Measurements from ENCODE around the gene CFAP52.
"Not testable (repeated sequence)": the region's sequence is repeated elsewhere in the genome, so short reads cannot be mapped to it uniquely, and the experiment has no call there.

CFAP52 gene

GRCh38 chr17:9571201-9571600 lies 5.2 kb upstream of the CFAP52 start:
- DNase-seq = no peak

GRCh38 chr17:9575381-9576101 lies 901 bp upstream of the CFAP52 start, which contains the start of gene STX8:
STX8 (minus strand) TSS chr17:9575820; CDS start chr17:9575808, 12 bp downstream.
- DNase-seq = peak; percentile 39 to 62 (median 56)

GRCh38 chr17:9577373-9577709 lies 899 bp downstream of the CFAP52 start:
- no peak for DNase-seq

GRCh38 chr17:9587969-9588656 lies 11.7 kb downstream of the CFAP52 start:
- no peak for DNase-seq

GRCh38 chr17:9594065-9594464 lies 17.6 kb downstream of the CFAP52 start:
- no peak for DNase-seq

GRCh38 chr17:9597638-9598037 lies 21.2 kb downstream of the CFAP52 start:
- not testable (repeated sequence) for DNase-seq

- no peak for DNase-seq
Observed at GRCh38 chr17:9598661-9599060, 22.2 kb downstream of the CFAP52 start.

GRCh38 chr17:9604583-9604982 lies 28.1 kb downstream of the CFAP52 start:
- not testable (repeated sequence) for DNase-seq

- no peak for DNase-seq
Observed at GRCh38 chr17:9606453-9606852, 30.0 kb downstream of the CFAP52 start.

GRCh38 chr17:9607058-9607457 lies 30.6 kb downstream of the CFAP52 start:
- DNase-seq = not testable (repeated sequence)

- no peak for DNase-seq
Observed at GRCh38 chr17:9611557-9611956, 35.1 kb downstream of the CFAP52 start.

- DNase-seq = no peak
Observed at GRCh38 chr17:9612006-9612405, 35.6 kb downstream of the CFAP52 start.

- DNase-seq = no peak
Observed at GRCh38 chr17:9615486-9615885, 39.0 kb downstream of the CFAP52 start.

- no peak for DNase-seq
Observed at GRCh38 chr17:9622961-9623360, 46.5 kb downstream of the CFAP52 start.

- no peak for DNase-seq
Observed at GRCh38 chr17:9628509-9628908, 52.1 kb downstream of the CFAP52 start.

- no peak for DNase-seq
Observed at GRCh38 chr17:9632741-9633140, 56.3 kb downstream of the CFAP52 start.

GRCh38 chr17:9635340-9635739 lies 58.9 kb downstream of the CFAP52 start:
- no peak for DNase-seq

GRCh38 chr17:9636501-9636900 lies 60.1 kb downstream of the CFAP52 start:
- no peak for DNase-seq

GRCh38 chr17:9640388-9640787 lies 63.9 kb downstream of the CFAP52 start:
- DNase-seq = not testable (repeated sequence)

- no peak for DNase-seq
Observed at GRCh38 chr17:9643611-9644010, 67.2 kb downstream of the CFAP52 start.

- no peak for DNase-seq
Observed at GRCh38 chr17:9644910-9645751, 68.7 kb downstream of the CFAP52 start, which contains the start of gene USP43. USP43 (plus strand) TSS chr17:9645517; CDS start chr17:9645633, 116 bp downstream.

- no peak for DNase-seq
Observed at GRCh38 chr17:9645851-9646545, 69.6 kb downstream of the CFAP52 start.

- DNase-seq = no peak
Observed at GRCh38 chr17:9646546-9646885, 70.1 kb downstream of the CFAP52 start.
